Activated T-helper 1 cell treated with anti-CD3 and anti-CD28 coated beads, Interleukin-12 subunit alpha, Interleukin-12 subunit beta, Interleukin-2, Interleukin-4 antibody, amounts not matched to agents 30 ng/mL and 10 ng/mL and 1 ng/mL, durations not matched to agents 14 hours and 24 hours and 36 hours (primary cell): ENCODE measurements around the gene UTP15. TPM values are rescaled to one million over a fixed set of nuclear protein-coding genes. Genes with fewer than 3 reads are reported as not detected.

Experiments used
- total RNA-seq: library from RNA; stranded (reverse); gene quantifications from 2 replicates; pipeline ENCODE4 v1.2.3, GENCODE V29; 2022

UTP15 gene
- total RNA-seq, 1 donor from 2014 or later, result 61.0 TPM

Other genes starting within 250 kb of the UTP15 start
- 0.13 and 0.15 TPM in 2 replicates for gene FOXD1, start 117.0 kb upstream of the UTP15 start, total RNA-seq
- gene BTF3, start 67.3 kb upstream of the UTP15 start, total RNA-seq, result 913 and 929 TPM in 2 replicates
- gene ANKRA2, start 104 bp upstream of the UTP15 start, total RNA-seq, result 15.8 and 18.8 TPM in 2 replicates
- 0.03 and 0.29 TPM in 2 replicates for gene ARHGEF28, start 60.5 kb downstream of the UTP15 start, total RNA-seq